GM23338 (cell line): ENCODE measurements around the gene ARFGEF2. TPM values are rescaled to one million over a fixed set of nuclear protein-coding genes. Genes with fewer than 3 reads are reported as not detected.

Experiments
- ATAC-seq: fragments of 200-7000 bp; cut with Tn5 transposase; 3 replicates; pipeline ENCODE4 v1.9.1; 2020
- DNase-seq: peaks from one replicate; pipeline ENCODE4 v3.0.0-alpha.2; 2015; ENCODE audit warnings: low spot score
- H2AFZ ChIP-seq: fragments of 200-600 bp; sonication (generic); 2 replicates; pipeline ENCODE4 v1.8.0; 2016; ENCODE audit warnings: antibody characterized with exemption, mild to moderate bottlenecking, moderate library complexity
- H3F3A ChIP-seq: fragments of 200-600 bp; sonication (generic); replicated peaks from 2 replicates; pipeline ENCODE4 v1.8.0; 2017; ENCODE audit warnings: antibody characterized with exemption, mixed run types, low read depth
- H3K27ac ChIP-seq: fragments of 200-600 bp; sonication (generic); 2 replicates; pipeline ENCODE4 v1.6.1; 2016; ENCODE audit warnings: low read depth
- H3K27me3 ChIP-seq: fragments of 200-600 bp; sonication (generic); 2 replicates; pipeline ENCODE4 v1.8.0; 2016; ENCODE audit warnings: mild to moderate bottlenecking, mixed run types, moderate library complexity; ENCODE audit not compliant: insufficient read depth
- H3K36me3 ChIP-seq: fragments of 200-600 bp; sonication (generic); 2 replicates; pipeline ENCODE4 v1.8.0; 2016; ENCODE audit warnings: mild to moderate bottlenecking; ENCODE audit not compliant: insufficient read depth
- H3K4me1 ChIP-seq: fragments of 200-600 bp; sonication (generic); 2 replicates; pipeline ENCODE4 v1.8.0; 2016; ENCODE audit warnings: mild to moderate bottlenecking, moderate library complexity; ENCODE audit not compliant: insufficient read depth
- H3K4me2 ChIP-seq: fragments of 200-600 bp; sonication (generic); 2 replicates; pipeline ENCODE4 v1.7.1; 2017; ENCODE audit warnings: mixed run types
- H3K4me3 ChIP-seq: fragments of 200-600 bp; sonication (generic); 2 replicates; pipeline ENCODE4 v1.6.1; 2016; ENCODE audit warnings: mixed run types
- H3K79me2 ChIP-seq: fragments of 200-600 bp; sonication (generic); replicated peaks from 2 replicates; pipeline ENCODE4 v1.8.0; 2017; ENCODE audit warnings: mild to moderate bottlenecking; ENCODE audit not compliant: insufficient read depth
- H3K9me2 ChIP-seq: fragments of 200-600 bp; sonication (generic); 2 replicates; pipeline ENCODE4 v1.8.0; 2017; ENCODE audit not compliant: insufficient read depth
- H4K20me1 ChIP-seq: fragments of 200-600 bp; sonication (generic); replicated peaks from 2 replicates; pipeline ENCODE4 v1.8.0; 2017; ENCODE audit warnings: mild to moderate bottlenecking; ENCODE audit not compliant: insufficient read depth
- H3K27ac Mint-ChIP-seq: 2 replicates; pipeline ENCODE4 v1.8.0; 2020; ENCODE audit warnings: inconsistent platforms, mild to moderate bottlenecking, moderate library complexity, mixed read lengths
- H3K27me3 Mint-ChIP-seq: 3 replicates; pipeline ENCODE4 v1.8.0; 2022; ENCODE audit warnings: low read depth, mild to moderate bottlenecking, moderate library complexity, mixed read lengths, inconsistent platforms; ENCODE audit not compliant: insufficient read depth, poor library complexity
- H3K36me3 Mint-ChIP-seq: 3 replicates; pipeline ENCODE4 v1.8.0; 2021; ENCODE audit warnings: low read depth, mild to moderate bottlenecking, inconsistent platforms, moderate library complexity, mixed read lengths
- H3K4me1 Mint-ChIP-seq: 3 replicates; pipeline ENCODE4 v1.8.0; 2020; ENCODE audit warnings: mild to moderate bottlenecking, inconsistent platforms, mixed read lengths
- H3K4me3 Mint-ChIP-seq: 3 replicates; pipeline ENCODE4 v1.8.0; 2021; ENCODE audit warnings: moderate library complexity, mild to moderate bottlenecking, inconsistent platforms, mixed read lengths
- H3K9me3 Mint-ChIP-seq: 3 replicates; pipeline ENCODE4 v1.8.0; 2020; ENCODE audit warnings: moderate library complexity, mild to moderate bottlenecking, inconsistent platforms, mixed read lengths
- CREB1 ChIP-seq: fragments of 250-450 bp; sonication (Bioruptor Pico); IDR thresholded peaks from 2 replicates; pipeline ENCODE4 v1.5.0; 2020; ENCODE audit warnings: low read depth, mild to moderate bottlenecking, moderate library complexity
- CTCF ChIP-seq, 2 experiments: fragments of 200-600 bp in 1 of 2; sonication (generic) in 1 of 2; conservative IDR thresholded peaks; 2 replicates each; pipeline versions ENCODE4 v1.5.1 to v1.6.1; 2016 to 2017; ENCODE audit warnings: antibody characterized with exemption in 2 of 2, low read depth in 2 of 2, mild to moderate bottlenecking in 2 of 2, moderate library complexity in 1 of 2
- ETS1 ChIP-seq: IDR thresholded peaks from 2 replicates; pipeline ENCODE4 v1.6.1; 2016; ENCODE audit warnings: antibody characterized with exemption
- EZH2 ChIP-seq: fragments of 200-600 bp; sonication (generic); IDR thresholded peaks from one replicate; pipeline ENCODE4 v1.8.0; 2017; ENCODE audit warnings: antibody characterized with exemption, mild to moderate bottlenecking, low read depth; ENCODE audit not compliant: unreplicated experiment
- EZH2phosphoT487 ChIP-seq: fragments of 200-600 bp; sonication (generic); IDR thresholded peaks from one replicate; pipeline ENCODE4 v1.8.1; 2018; ENCODE audit warnings: antibody characterized with exemption; ENCODE audit not compliant: unreplicated experiment
- JUNB ChIP-seq: IDR thresholded peaks from one replicate; pipeline ENCODE4 v1.6.1; 2016; ENCODE audit warnings: antibody characterized with exemption; ENCODE audit not compliant: unreplicated experiment
- NANOG ChIP-seq: IDR thresholded peaks from 2 replicates; pipeline ENCODE4 v1.6.1; 2016; ENCODE audit warnings: antibody characterized with exemption, borderline replicate concordance
- POLR2AphosphoS5 ChIP-seq: IDR thresholded peaks from 2 replicates; pipeline ENCODE4 v1.6.1; 2016; ENCODE audit warnings: antibody characterized with exemption, low read depth
- ZNF114 ChIP-seq: fragments of 250-450 bp; sonication (Bioruptor Pico); IDR thresholded peaks from 2 replicates; pipeline ENCODE4 v1.5.0; 2020; ENCODE audit warnings: mild to moderate bottlenecking, moderate library complexity
- ZNF331 ChIP-seq: fragments of 250-450 bp; sonication (Bioruptor Pico); IDR thresholded peaks from 2 replicates; pipeline ENCODE4 v1.5.0; 2020; ENCODE audit warnings: low read depth, mild to moderate bottlenecking, moderate library complexity
- polyA plus RNA-seq: library from polyadenylated mRNA; unstranded; fragments of >200 nt; fragmentation: Nextera tagmentation; extraction: Ambion mirVana; gene quantifications from 2 replicates; pipeline ENCODE4 v1.2.1, GENCODE V29; 2016
- total RNA-seq: library from RNA; depleted of rRNA; stranded (reverse); fragments of >200 nt; shearing (Covaris generic); gene quantifications from 2 replicates; pipeline ENCODE4 v1.2.3, GENCODE V29; 2014
- TF ChIP-seq, protein P1 (sequence below): IDR thresholded peaks from one replicate; pipeline ENCODE4 v1.6.1; 2018; ENCODE audit warnings: antibody characterized with exemption; ENCODE audit not compliant: unreplicated experiment

ARFGEF2 gene
- total and polyA plus RNA-seq, 2 experiments from 2014 or later: 7.2 to 25.5 TPM

DNA sequence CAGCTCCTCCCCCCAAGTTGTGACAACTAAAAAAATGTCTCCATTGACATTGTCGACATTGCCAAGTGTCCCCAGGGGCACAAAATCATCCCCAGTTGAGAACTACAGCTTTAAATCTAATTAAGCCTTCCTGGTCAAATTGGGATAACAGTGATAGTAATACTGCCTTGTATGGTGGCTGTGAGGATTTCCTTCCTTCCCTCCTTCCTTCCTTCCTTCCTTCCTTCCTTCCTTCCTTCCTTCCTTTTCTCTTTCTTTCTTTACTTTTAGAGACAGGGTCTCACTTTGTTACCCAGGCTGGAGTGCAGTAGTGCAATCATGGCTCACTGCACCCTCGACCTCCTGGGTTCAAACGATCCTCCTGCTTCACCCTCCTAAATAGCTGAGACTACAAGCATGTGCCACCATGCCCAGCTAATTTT is 29.5 kb upstream of the ARFGEF2 start (continued):
- TF ChIP-seq, protein P1, sequence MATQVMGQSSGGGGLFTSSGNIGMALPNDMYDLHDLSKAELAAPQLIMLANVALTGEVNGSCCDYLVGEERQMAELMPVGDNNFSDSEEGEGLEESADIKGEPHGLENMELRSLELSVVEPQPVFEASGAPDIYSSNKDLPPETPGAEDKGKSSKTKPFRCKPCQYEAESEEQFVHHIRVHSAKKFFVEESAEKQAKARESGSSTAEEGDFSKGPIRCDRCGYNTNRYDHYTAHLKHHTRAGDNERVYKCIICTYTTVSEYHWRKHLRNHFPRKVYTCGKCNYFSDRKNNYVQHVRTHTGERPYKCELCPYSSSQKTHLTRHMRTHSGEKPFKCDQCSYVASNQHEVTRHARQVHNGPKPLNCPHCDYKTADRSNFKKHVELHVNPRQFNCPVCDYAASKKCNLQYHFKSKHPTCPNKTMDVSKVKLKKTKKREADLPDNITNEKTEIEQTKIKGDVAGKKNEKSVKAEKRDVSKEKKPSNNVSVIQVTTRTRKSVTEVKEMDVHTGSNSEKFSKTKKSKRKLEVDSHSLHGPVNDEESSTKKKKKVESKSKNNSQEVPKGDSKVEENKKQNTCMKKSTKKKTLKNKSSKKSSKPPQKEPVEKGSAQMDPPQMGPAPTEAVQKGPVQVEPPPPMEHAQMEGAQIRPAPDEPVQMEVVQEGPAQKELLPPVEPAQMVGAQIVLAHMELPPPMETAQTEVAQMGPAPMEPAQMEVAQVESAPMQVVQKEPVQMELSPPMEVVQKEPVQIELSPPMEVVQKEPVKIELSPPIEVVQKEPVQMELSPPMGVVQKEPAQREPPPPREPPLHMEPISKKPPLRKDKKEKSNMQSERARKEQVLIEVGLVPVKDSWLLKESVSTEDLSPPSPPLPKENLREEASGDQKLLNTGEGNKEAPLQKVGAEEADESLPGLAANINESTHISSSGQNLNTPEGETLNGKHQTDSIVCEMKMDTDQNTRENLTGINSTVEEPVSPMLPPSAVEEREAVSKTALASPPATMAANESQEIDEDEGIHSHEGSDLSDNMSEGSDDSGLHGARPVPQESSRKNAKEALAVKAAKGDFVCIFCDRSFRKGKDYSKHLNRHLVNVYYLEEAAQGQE: no peak
- TF ChIP-seq EZH2phosphoT487 (no peak), CREB1 (CRISPR knock-in tag) (no peak), ZNF331 (CRISPR knock-in tag) (no peak), CTCF (conservative IDR thresholded peaks at IDR 0.05; ENCODE audit: low read depth in 2 of 2) (no peak), POLR2AphosphoS5 (no peak), ZNF114 (CRISPR knock-in tag) (no peak), EZH2 (no peak)

DNA sequence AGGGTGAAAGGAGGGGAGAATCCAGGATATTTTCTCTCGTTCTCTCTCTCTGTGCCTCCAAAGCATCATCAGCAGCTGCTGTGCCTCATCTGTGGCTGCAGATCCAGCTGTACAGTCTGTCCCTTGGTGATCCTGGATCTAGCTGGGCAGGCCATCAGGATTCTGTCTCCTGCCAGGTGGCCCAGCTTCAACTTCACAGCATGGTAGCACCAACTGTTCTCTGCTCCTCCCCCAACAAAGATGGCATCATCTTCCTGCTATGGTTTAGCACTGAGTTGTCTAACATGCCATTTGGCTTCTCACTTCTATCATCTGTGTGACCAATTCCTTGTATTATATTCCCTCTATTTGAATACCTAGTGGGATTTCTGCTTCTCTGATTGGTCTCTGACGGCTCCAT is 28.6 kb upstream of the ARFGEF2 start:
- Histone ChIP-seq H3K4me1 (no peaks in the 10 kb centered on the region), H2AFZ (no peak overlapping the region), H3K79me2 (no peaks in the 10 kb centered on the region), H3F3A (no peaks in the 10 kb centered on the region), H3K36me3 (no peaks in the 10 kb centered on the region), H3K4me2 (no peak overlapping the region), H3K9me2 (no peaks in the 10 kb centered on the region), H3K4me3 (no peak overlapping the region), H4K20me1 (no peaks in the 10 kb centered on the region), H3K27ac (no peak overlapping the region), H3K27me3 (no peaks in the 10 kb centered on the region)
- Mint-ChIP-seq H3K27me3 (peaks cover 3% of the 10 kb centered on the region), H3K27ac (no peak overlapping the region), H3K9me3 (no peaks in the 10 kb centered on the region; the same call in 2 of the 3 replicates), H3K36me3 (no peaks in the 10 kb centered on the region), H3K4me3 (no peak overlapping the region), H3K4me1 (peaks cover 4% of the 10 kb centered on the region)
- ATAC-seq (no peak), DNase-seq (no peak)
- no peak for TF ChIP-seq JUNB
- TF ChIP-seq CTCF (conservative IDR thresholded peaks at IDR 0.05; ENCODE audit: low read depth in 2 of 2): no peak
- no peak for TF ChIP-seq ETS1
- TF ChIP-seq ZNF114 (CRISPR knock-in tag): no peak
- no peak for TF ChIP-seq NANOG
- no peak for TF ChIP-seq EZH2phosphoT487
- no peak for TF ChIP-seq POLR2AphosphoS5
- TF ChIP-seq EZH2: no peak
